Activated CD4-positive, alpha-beta memory T cell treated with anti-CD3 and anti-CD28 coated beads for 36 hours (primary cell): ENCODE results near the gene CSNK1A1L. TPM values are rescaled to one million over a fixed set of nuclear protein-coding genes. Genes with fewer than 3 reads are reported as not detected.

Source experiments
- CTCF ChIA-PET: fragments of 350-600 bp; sonication (Branson Sonifier 250); formaldehyde crosslinking; loops from one replicate; lab custom pipeline; 2021; ENCODE audit warnings: antibody characterized with exemption, inconsistent platforms; lab: Charles Lee
- POLR2A ChIA-PET: fragments of 350-600 bp; sonication (Branson Sonifier 250); formaldehyde crosslinking; loops from one replicate; lab custom pipeline; 2021; ENCODE audit warnings: antibody characterized with exemption; lab: Charles Lee
- DNase-seq: peaks from one replicate; pipeline ENCODE4 v3.0.0-alpha.2; 2020
- H3K27ac Mint-ChIP-seq: one replicate; pipeline ENCODE4 v1.8.0; 2021; ENCODE audit warnings: mixed read lengths
- H3K27me3 Mint-ChIP-seq: one replicate; pipeline ENCODE4 v1.8.0; 2021; ENCODE audit warnings: mixed read lengths
- H3K36me3 Mint-ChIP-seq: one replicate; pipeline ENCODE4 v1.8.0; 2021; ENCODE audit warnings: mixed read lengths
- H3K4me1 Mint-ChIP-seq: one replicate; pipeline ENCODE4 v1.8.0; 2021; ENCODE audit warnings: low read depth, mixed read lengths
- H3K4me3 Mint-ChIP-seq: one replicate; pipeline ENCODE4 v1.8.0; 2021; ENCODE audit warnings: mild to moderate bottlenecking, mixed read lengths
- H3K9me3 Mint-ChIP-seq: one replicate; pipeline ENCODE4 v1.8.0; 2021; ENCODE audit warnings: mixed read lengths
- intact Hi-C: fragments of 100-400 bp; cut with micrococcal nuclease; formaldehyde crosslinking; loops from one replicate; pipeline ENCODE4 v1.15.1; 2023
- total RNA-seq, 2 experiments: library from RNA; stranded (reverse); gene quantifications; one replicate each; pipeline ENCODE4 v1.2.3, GENCODE V29; 2021

CSNK1A1L gene
- total RNA-seq, 2 experiments from 2014 or later, result not detected

GRCh38 chr13:37132211-37132610 is 26.7 kb upstream of the CSNK1A1L start:
- intact Hi-C loops, result no loop called here
- Mint-ChIP-seq H3K27me3 (no peaks in the 10 kb centered on the region), H3K9me3 (no peaks in the 10 kb centered on the region), H3K4me1 (no peaks in the 10 kb centered on the region), H3K4me3 (no peak overlapping the region), H3K36me3 (no peaks in the 10 kb centered on the region), H3K27ac (no peak overlapping the region)
- DNase-seq, result no peak
- ChIA-PET POLR2A (no interaction called here), CTCF (no interaction called here)

DNA sequence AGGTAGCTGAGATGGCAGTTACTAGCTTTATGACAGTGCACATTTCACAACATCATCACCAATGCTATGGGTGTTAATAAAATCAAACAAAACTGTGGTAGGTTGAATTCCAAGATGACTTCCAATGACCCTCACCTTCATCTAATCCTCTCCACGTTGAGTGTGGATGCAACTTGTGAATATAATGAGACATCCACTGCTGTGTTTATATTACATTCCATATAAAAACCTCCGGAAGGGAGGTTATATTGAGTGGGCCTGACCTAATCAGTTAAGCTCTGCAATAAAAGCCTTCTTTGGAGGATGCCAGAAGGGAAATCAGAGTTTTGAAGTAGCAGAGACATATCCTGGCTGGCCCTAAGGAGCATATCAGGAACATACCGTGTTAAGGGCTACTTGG is 25.6 kb upstream of the CSNK1A1L start:
- Mint-ChIP-seq H3K4me1 (no peaks in the 10 kb centered on the region), H3K36me3 (no peaks in the 10 kb centered on the region), H3K27me3 (no peaks in the 10 kb centered on the region), H3K27ac (no peak overlapping the region), H3K9me3 (no peaks in the 10 kb centered on the region), H3K4me3 (no peak overlapping the region)
- DNase-seq, result no peak
- ChIA-PET POLR2A (no interaction called here), CTCF (no interaction called here)
- intact Hi-C loops, result no loop called here

GRCh38 chr13:37129866-37130265 is 24.4 kb upstream of the CSNK1A1L start:
- H3K27me3 Mint-ChIP-seq, result no peaks in the 10 kb centered on the region
- no peak overlapping the region for H3K4me3 Mint-ChIP-seq
- POLR2A ChIA-PET, result no interaction called here
- no peaks in the 10 kb centered on the region for H3K36me3 Mint-ChIP-seq
- no peak for DNase-seq
- intact Hi-C loops, result no loop called here
- no peaks in the 10 kb centered on the region for H3K4me1 Mint-ChIP-seq
- H3K27ac Mint-ChIP-seq, result no peak overlapping the region
- H3K9me3 Mint-ChIP-seq, result no peaks in the 10 kb centered on the region
- CTCF ChIA-PET, result no interaction called here

- CTCF ChIA-PET, result no interaction called here
- intact Hi-C loops, result no loop called here
- no peaks in the 10 kb centered on the region for H3K27me3 Mint-ChIP-seq
- no peaks in the 10 kb centered on the region for H3K4me1 Mint-ChIP-seq
- no peaks in the 10 kb centered on the region for H3K9me3 Mint-ChIP-seq
- no peak overlapping the region for H3K4me3 Mint-ChIP-seq
- DNase-seq, result no peak
- no peaks in the 10 kb centered on the region for H3K36me3 Mint-ChIP-seq
- H3K27ac Mint-ChIP-seq, result no peak overlapping the region
- POLR2A ChIA-PET, result no interaction called here
Measured at GRCh38 chr13:37127691-37128241, 22.3 kb upstream of the CSNK1A1L start.

- intact Hi-C loops, result no loop called here
Measured at GRCh38 chr13:37123337-37123736, 17.9 kb upstream of the CSNK1A1L start.

DNA sequence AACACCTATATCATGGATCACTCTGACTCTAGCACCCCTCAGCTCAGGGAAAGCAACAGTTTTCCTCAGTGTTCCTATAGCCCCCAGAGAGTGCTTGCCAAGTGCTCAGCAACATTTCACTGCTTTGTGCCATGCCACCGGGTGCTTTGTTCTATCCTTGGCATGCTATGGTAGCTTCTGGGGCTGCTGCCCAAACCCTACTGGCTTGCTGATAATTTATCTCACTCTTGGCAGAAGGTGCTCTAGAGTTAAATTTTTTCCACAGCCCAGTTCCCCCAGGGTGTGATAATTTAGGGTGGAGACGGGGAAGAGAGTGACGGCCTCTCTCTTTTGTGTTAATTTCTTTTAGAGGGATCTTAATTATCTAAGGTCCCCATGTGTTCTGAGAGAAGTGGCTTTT is 12.6 kb upstream of the CSNK1A1L start:
- H3K27me3 Mint-ChIP-seq, result peaks cover 5% of the 10 kb centered on the region
- POLR2A ChIA-PET, result no interaction called here
- H3K27ac Mint-ChIP-seq, result no peak overlapping the region
- H3K36me3 Mint-ChIP-seq, result no peaks in the 10 kb centered on the region
- H3K4me3 Mint-ChIP-seq, result no peak overlapping the region
- CTCF ChIA-PET, result no interaction called here
- DNase-seq, result no peak
- H3K4me1 Mint-ChIP-seq, result no peaks in the 10 kb centered on the region
- H3K9me3 Mint-ChIP-seq, result no peaks in the 10 kb centered on the region
- intact Hi-C loops, result no loop called here

More at GRCh38 chr13:37123337-37123736, 17.9 kb upstream of the CSNK1A1L start:
- no peak for DNase-seq
- H3K4me3 Mint-ChIP-seq, result no peak overlapping the region
- no peaks in the 10 kb centered on the region for H3K9me3 Mint-ChIP-seq
- H3K4me1 Mint-ChIP-seq, result no peaks in the 10 kb centered on the region
- H3K27me3 Mint-ChIP-seq, result peaks cover 4% of the 10 kb centered on the region
- H3K36me3 Mint-ChIP-seq, result no peaks in the 10 kb centered on the region
- ChIA-PET CTCF (no interaction called here), POLR2A (no interaction called here)
- H3K27ac Mint-ChIP-seq, result no peak overlapping the region

GRCh38 chr13:37114250-37114649 is 8.8 kb upstream of the CSNK1A1L start:
- H3K36me3 Mint-ChIP-seq, result no peaks in the 10 kb centered on the region
- no peak for DNase-seq
- ChIA-PET CTCF (no interaction called here), POLR2A (no interaction called here)
- H3K4me1 Mint-ChIP-seq, result no peaks in the 10 kb centered on the region
- intact Hi-C loops, result no loop called here
- H3K4me3 Mint-ChIP-seq, result no peak overlapping the region
- H3K27ac Mint-ChIP-seq, result no peak overlapping the region
- peaks cover 4% of the 10 kb centered on the region for H3K27me3 Mint-ChIP-seq
- H3K9me3 Mint-ChIP-seq, result no peaks in the 10 kb centered on the region

DNA sequence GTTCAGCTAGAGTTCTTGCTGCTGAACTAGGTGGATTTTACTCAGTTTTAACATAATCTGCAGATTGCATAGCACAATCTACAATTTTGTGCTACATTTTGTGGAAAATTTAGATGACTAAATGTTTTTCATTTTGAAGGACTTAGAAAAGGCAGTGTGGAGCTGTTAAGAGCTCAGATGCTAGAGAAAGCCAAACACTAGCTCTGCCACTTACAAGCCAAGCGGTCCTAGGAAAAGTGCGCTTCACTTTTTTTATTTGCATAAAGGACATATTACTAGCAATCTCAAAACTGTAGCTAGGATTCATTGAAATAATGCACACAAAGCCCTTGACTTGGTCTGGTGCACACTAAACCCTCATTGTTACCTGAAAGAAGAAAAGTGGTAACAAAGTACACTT is 8.1 kb upstream of the CSNK1A1L start:
- ChIA-PET POLR2A (no interaction called here), CTCF (no interaction called here)
- H3K27me3 Mint-ChIP-seq, result peaks cover 4% of the 10 kb centered on the region
- no peak for DNase-seq
- intact Hi-C loops, result no loop called here
- no peak overlapping the region for H3K27ac Mint-ChIP-seq
- H3K36me3 Mint-ChIP-seq, result no peaks in the 10 kb centered on the region
- H3K4me3 Mint-ChIP-seq, result no peak overlapping the region
- H3K9me3 Mint-ChIP-seq, result no peaks in the 10 kb centered on the region
- no peaks in the 10 kb centered on the region for H3K4me1 Mint-ChIP-seq

DNA sequence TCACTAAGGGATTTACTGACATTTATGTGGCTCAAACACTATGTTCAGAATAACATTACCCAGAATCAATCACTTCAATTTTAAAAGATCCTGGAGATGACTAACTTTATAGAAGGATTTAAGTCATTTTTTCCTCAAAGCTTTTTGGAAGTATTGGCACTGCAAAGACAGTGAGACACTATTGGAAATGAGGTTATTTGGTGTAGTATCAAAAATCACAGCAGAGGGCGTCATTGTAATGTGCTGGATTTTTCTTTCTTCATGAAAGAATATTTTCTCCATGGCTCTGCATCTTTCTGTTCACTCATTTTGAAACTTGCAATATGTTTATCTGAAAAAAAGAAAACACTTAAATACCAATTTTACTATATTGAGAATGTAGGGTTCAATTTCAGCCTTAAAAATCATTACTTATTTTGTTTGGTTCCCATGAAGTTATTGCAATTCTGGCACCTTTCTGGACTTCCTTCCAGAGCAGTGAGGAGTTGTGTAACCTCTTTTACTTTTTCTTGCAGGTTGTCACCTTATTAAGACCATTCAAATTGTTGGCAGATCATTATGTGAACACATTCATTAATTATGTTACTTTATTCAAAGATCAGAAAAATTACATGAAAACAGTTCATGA is 3.7 kb upstream of the CSNK1A1L start:
- Mint-ChIP-seq H3K4me1 (no peaks in the 10 kb centered on the region), H3K27ac (no peak overlapping the region), H3K9me3 (no peaks in the 10 kb centered on the region), H3K27me3 (peaks cover 5% of the 10 kb centered on the region), H3K36me3 (no peaks in the 10 kb centered on the region), H3K4me3 (no peak overlapping the region)
- POLR2A ChIA-PET, result no interaction called here
- CTCF ChIA-PET, result no interaction called here
- no peak for DNase-seq
- intact Hi-C loops, result no loop called here

- H3K4me1 Mint-ChIP-seq, result no peaks in the 10 kb centered on the region
- no peak overlapping the region for H3K4me3 Mint-ChIP-seq
- no peak for DNase-seq
- intact Hi-C loops, result no loop called here
- peaks cover 5% of the 10 kb centered on the region for H3K27me3 Mint-ChIP-seq
- CTCF ChIA-PET, result no interaction called here
- H3K9me3 Mint-ChIP-seq, result no peaks in the 10 kb centered on the region
- H3K27ac Mint-ChIP-seq, result no peak overlapping the region
- no peaks in the 10 kb centered on the region for H3K36me3 Mint-ChIP-seq
- POLR2A ChIA-PET, result no interaction called here
Measured at GRCh38 chr13:37107868-37108267, 2.4 kb upstream of the CSNK1A1L start.

- Mint-ChIP-seq H3K27me3 (peaks cover 5% of the 10 kb centered on the region), H3K36me3 (no peaks in the 10 kb centered on the region), H3K27ac (no peak overlapping the region), H3K4me3 (no peak overlapping the region), H3K4me1 (no peaks in the 10 kb centered on the region), H3K9me3 (no peaks in the 10 kb centered on the region)
- intact Hi-C loops, result no loop called here
- POLR2A ChIA-PET, result no interaction called here
- no peak for DNase-seq
- CTCF ChIA-PET, result no interaction called here
Measured at GRCh38 chr13:37107456-37107855, 2.0 kb upstream of the CSNK1A1L start.

DNA sequence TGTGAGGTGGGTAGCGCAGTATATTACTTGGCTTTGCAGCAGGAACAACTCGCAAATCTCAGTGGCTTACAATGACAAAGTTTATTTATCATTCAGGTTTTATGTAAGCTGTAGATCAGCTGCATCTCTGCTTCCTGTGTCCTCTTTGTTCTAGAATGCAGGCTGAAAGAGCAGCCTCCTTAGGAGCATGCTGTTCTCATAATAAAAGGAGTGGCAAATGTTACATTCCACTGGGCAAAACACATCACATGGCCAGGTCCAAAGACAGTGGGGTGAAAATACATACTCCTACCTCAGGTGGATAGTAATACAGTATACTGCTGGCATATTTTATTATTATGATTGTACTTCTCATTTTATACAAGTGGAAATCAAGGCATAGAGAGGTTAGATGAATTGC is 1.2 kb upstream of the CSNK1A1L start:
- H3K27me3 Mint-ChIP-seq, result peaks cover 5% of the 10 kb centered on the region
- DNase-seq, result no peak
- no peak overlapping the region for H3K27ac Mint-ChIP-seq
- no peaks in the 10 kb centered on the region for H3K4me1 Mint-ChIP-seq
- intact Hi-C loops, result no loop called here
- H3K9me3 Mint-ChIP-seq, result no peaks in the 10 kb centered on the region
- ChIA-PET POLR2A (no interaction called here), CTCF (no interaction called here)
- no peak overlapping the region for H3K4me3 Mint-ChIP-seq
- H3K36me3 Mint-ChIP-seq, result no peaks in the 10 kb centered on the region

DNA sequence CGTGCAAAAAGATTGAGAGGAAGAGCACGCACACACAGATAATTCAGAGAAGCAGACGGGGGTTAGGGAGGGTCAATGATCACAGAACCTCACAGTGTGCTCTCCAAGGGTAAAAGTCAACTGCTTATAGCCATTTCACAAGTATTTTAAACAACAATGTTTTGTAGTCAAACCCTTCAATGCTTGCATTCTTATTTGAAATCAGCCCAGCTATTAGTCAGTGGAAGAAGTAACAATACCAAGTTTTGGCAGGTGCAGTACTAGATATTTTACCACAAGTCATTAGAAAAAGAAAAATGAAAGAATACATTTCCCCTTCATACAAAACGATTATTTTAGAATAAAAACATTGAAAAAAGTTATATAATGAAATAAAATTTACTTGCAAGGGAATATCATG is 2.6 kb downstream of the CSNK1A1L start:
- Mint-ChIP-seq H3K9me3 (no peaks in the 10 kb centered on the region), H3K4me1 (no peaks in the 10 kb centered on the region), H3K27ac (no peak overlapping the region), H3K27me3 (peaks cover 3% of the 10 kb centered on the region), H3K4me3 (no peak overlapping the region), H3K36me3 (no peaks in the 10 kb centered on the region)
- ChIA-PET CTCF (no interaction called here), POLR2A (no interaction called here)
- DNase-seq, result no peak
- intact Hi-C loops, result no loop called here
